MM.1S (cell line): ENCODE measurements around the gene CHMP1A.

Experiments
- DNase-seq: peaks from one replicate; pipeline ENCODE4 v3.0.0-alpha.2; 2015
- H2AFZ ChIP-seq: fragments of 300-600 bp; sonication (generic); 2 replicates; pipeline ENCODE4 v1.6.0; 2016; ENCODE audit warnings: antibody characterized with exemption, low read length
- H3F3A ChIP-seq: fragments of 300-600 bp; sonication (generic); 2 replicates; pipeline ENCODE4 v1.6.1; 2016; ENCODE audit warnings: mild to moderate bottlenecking, antibody characterized with exemption, low read length, moderate library complexity, mixed read lengths; ENCODE audit not compliant: insufficient read depth
- H3K27ac ChIP-seq: fragments of 300-600 bp; sonication (generic); 2 replicates; pipeline ENCODE4 v1.5.1; 2016; ENCODE audit warnings: mild to moderate bottlenecking, low read length
- H3K27me3 ChIP-seq: fragments of 300-600 bp; sonication (generic); replicated peaks from 2 replicates; pipeline ENCODE4 v1.6.0; 2016; ENCODE audit warnings: low read length; ENCODE audit not compliant: insufficient read depth
- H3K36me3 ChIP-seq: fragments of 300-600 bp; sonication (generic); replicated peaks from 2 replicates; pipeline ENCODE4 v1.6.1; 2016; ENCODE audit warnings: mild to moderate bottlenecking, low read length, mixed read lengths; ENCODE audit not compliant: insufficient read depth
- H3K4me1 ChIP-seq: fragments of 300-600 bp; sonication (generic); 2 replicates; pipeline ENCODE4 v1.6.1; 2016; ENCODE audit warnings: low read length, mixed read lengths
- H3K4me2 ChIP-seq: fragments of 300-600 bp; sonication (generic); 2 replicates; pipeline ENCODE4 v1.6.0; 2016; ENCODE audit warnings: low read depth, low read length
- H3K4me3 ChIP-seq: fragments of 300-600 bp; sonication (generic); 2 replicates; pipeline ENCODE4 v1.5.1; 2016; ENCODE audit warnings: low read length, mixed read lengths
- H3K79me2 ChIP-seq: fragments of 300-600 bp; sonication (generic); 2 replicates; pipeline ENCODE4 v1.6.1; 2016; ENCODE audit warnings: mixed run types, low read length, mixed read lengths
- H3K9ac ChIP-seq: fragments of 300-600 bp; sonication (generic); 2 replicates; pipeline ENCODE4 v1.6.1; 2016; ENCODE audit warnings: low read length, mixed read lengths
- H3K9me2 ChIP-seq: fragments of 300-600 bp; sonication (generic); replicated peaks from 2 replicates; pipeline ENCODE4 v1.6.1; 2016; ENCODE audit warnings: mild to moderate bottlenecking, low read length, mixed read lengths; ENCODE audit not compliant: insufficient read depth
- H3K9me3 ChIP-seq: fragments of 300-600 bp; sonication (generic); replicated peaks from 2 replicates; pipeline ENCODE4 v1.6.1; 2016; ENCODE audit warnings: mild to moderate bottlenecking, low read length, mixed read lengths; ENCODE audit not compliant: insufficient read depth
- H4K20me1 ChIP-seq: fragments of 300-600 bp; sonication (generic); 2 replicates; pipeline ENCODE4 v1.6.1; 2016; ENCODE audit warnings: mild to moderate bottlenecking, low read length, moderate library complexity, mixed read lengths; ENCODE audit not compliant: insufficient read depth
- EZH2 ChIP-seq: fragments of 300-600 bp; sonication (generic); optimal IDR thresholded peaks from 2 replicates; pipeline ENCODE3; 2017; ENCODE audit warnings: low read depth, mild to moderate bottlenecking, antibody characterized with exemption, low read length, mixed read lengths
- EZH2phosphoT487 ChIP-seq: fragments of 300-600 bp; sonication (generic); IDR thresholded peaks from 2 replicates; pipeline ENCODE4 v1.6.1; 2018; ENCODE audit warnings: antibody characterized with exemption, low read length
- TF ChIP-seq, protein P1 (sequence below): fragments of 300-600 bp; sonication (generic); IDR thresholded peaks from 2 replicates; pipeline ENCODE4 v1.5.1; 2016; ENCODE audit warnings: antibody characterized with exemption, low read length, mixed read lengths

Gene CHMP1A

DNA sequence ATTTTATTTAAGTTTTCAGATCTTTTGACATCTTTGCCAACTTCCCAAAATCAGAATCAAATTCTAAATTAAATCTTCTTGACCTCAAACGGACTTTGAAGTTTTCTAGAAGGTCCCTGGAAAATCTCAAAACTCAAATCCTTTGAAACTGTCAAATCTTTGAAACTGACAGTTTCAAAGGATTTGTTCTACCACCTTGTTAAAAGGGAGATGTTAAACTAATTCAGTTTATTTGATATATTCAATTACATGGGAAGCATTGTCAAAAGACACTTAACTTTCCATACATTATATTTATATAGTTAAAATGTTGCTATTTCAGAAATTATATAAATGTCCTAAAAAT, 47.4 kb downstream of the CHMP1A start:
- no peak for TF ChIP-seq EZH2
- TF ChIP-seq, protein P1, sequence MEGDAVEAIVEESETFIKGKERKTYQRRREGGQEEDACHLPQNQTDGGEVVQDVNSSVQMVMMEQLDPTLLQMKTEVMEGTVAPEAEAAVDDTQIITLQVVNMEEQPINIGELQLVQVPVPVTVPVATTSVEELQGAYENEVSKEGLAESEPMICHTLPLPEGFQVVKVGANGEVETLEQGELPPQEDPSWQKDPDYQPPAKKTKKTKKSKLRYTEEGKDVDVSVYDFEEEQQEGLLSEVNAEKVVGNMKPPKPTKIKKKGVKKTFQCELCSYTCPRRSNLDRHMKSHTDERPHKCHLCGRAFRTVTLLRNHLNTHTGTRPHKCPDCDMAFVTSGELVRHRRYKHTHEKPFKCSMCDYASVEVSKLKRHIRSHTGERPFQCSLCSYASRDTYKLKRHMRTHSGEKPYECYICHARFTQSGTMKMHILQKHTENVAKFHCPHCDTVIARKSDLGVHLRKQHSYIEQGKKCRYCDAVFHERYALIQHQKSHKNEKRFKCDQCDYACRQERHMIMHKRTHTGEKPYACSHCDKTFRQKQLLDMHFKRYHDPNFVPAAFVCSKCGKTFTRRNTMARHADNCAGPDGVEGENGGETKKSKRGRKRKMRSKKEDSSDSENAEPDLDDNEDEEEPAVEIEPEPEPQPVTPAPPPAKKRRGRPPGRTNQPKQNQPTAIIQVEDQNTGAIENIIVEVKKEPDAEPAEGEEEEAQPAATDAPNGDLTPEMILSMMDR, result no peak
- Histone ChIP-seq H3K4me1 (peaks cover 10% of the 10 kb centered on the region; the same call in 1 of the 2 replicates), H3K9me3 (no peaks in the 10 kb centered on the region), H3K4me3 (no peak overlapping the region), H3K9ac (no peak overlapping the region), H3K9me2 (no peaks in the 10 kb centered on the region), H4K20me1 (no peaks in the 10 kb centered on the region), H3K4me2 (no peak overlapping the region), H3F3A (no peaks in the 10 kb centered on the region), H3K79me2 (no peaks in the 10 kb centered on the region), H2AFZ (no peak overlapping the region), H3K27me3 (no peaks in the 10 kb centered on the region), H3K36me3 (no peaks in the 10 kb centered on the region), H3K27ac (no peak overlapping the region)
- DNase-seq, result no peak

DNA sequence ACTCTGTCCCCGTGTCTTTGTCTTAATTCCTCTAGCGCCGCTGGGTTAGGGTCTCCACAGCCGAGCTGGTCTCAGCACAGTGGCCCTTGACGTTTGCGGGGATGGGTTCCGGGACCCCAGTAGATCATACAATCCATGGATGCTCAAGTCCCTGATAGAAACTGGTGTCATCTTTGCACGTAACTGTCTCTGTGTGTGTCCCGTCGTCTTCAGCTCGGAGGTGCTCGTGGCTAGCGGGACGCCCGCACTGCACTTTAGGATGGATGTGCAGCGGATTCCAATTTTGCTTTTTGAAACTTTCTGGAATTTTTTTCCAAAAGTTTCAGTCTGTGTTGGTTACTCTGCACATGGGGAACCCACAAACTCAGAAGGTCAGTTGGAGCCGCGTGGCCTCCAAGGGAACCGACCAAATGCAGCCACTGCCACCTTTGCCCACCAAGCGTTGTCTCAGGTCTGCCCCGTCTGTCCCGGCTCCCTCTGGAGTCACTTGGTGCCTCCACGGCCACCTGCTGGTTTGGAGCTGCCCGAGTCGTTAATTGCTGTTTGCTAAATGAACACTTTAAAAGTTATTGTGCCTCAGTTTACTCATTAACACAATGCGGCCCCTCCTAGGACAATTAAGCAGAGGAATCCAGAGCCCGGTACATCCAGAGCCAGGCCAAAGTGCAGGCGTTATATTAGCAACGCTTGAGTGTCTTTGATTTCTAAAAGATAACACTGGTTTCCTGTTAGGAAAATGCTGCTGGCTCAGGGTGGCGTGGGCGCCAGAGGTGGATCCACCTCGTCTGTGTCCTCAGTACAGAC, 49.4 kb downstream of the CHMP1A start:
- no peaks in the 10 kb centered on the region for H3K9me2 ChIP-seq
- no peak overlapping the region for H2AFZ ChIP-seq
- no peaks in the 10 kb centered on the region for H3F3A ChIP-seq
- peaks cover 4% of the 10 kb centered on the region; the same call in 1 of the 2 replicates for H3K4me1 ChIP-seq
- no peaks in the 10 kb centered on the region for H3K79me2 ChIP-seq
- H3K27ac ChIP-seq, result no peak overlapping the region
- H3K27me3 ChIP-seq, result no peaks in the 10 kb centered on the region
- no peak overlapping the region for H3K4me3 ChIP-seq
- DNase-seq, result no peak
- TF ChIP-seq EZH2phosphoT487 (no peak), EZH2 (no peak)
- TF ChIP-seq, protein P1, result no peak
- no peaks in the 10 kb centered on the region for H3K9me3 ChIP-seq
- no peaks in the 10 kb centered on the region for H4K20me1 ChIP-seq
- H3K4me2 ChIP-seq, result no peak overlapping the region
- H3K36me3 ChIP-seq, result no peaks in the 10 kb centered on the region
- no peak overlapping the region for H3K9ac ChIP-seq

DNA sequence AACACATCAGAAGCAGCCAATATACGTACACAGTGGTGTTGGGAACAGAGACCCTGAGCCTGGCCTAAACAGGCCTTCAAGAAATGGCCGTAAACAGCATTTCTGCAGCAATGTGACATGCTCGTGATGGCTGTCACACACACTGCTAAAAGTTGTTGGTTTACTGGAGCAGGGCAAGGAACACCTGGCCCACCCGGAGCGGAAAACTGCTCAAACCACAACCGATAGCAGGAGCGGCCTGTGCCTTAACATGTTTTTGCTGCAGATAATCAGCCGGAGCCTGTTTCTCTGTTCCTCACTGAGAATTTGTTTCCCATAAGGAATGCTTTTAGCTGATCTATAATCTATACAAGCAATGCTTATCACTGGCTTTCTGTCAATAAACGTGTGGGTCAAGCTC, 50.1 kb downstream of the CHMP1A start:
- Histone ChIP-seq H3K9ac (no peak overlapping the region), H3K27me3 (no peaks in the 10 kb centered on the region), H3K4me1 (no peaks in the 10 kb centered on the region), H4K20me1 (no peaks in the 10 kb centered on the region), H3F3A (no peaks in the 10 kb centered on the region), H3K9me2 (no peaks in the 10 kb centered on the region), H2AFZ (no peak overlapping the region), H3K36me3 (no peaks in the 10 kb centered on the region), H3K4me2 (no peak overlapping the region), H3K4me3 (no peak overlapping the region), H3K9me3 (no peaks in the 10 kb centered on the region), H3K27ac (no peak overlapping the region), H3K79me2 (no peaks in the 10 kb centered on the region)
- TF ChIP-seq EZH2phosphoT487, result no peak
- no peak for DNase-seq

DNA sequence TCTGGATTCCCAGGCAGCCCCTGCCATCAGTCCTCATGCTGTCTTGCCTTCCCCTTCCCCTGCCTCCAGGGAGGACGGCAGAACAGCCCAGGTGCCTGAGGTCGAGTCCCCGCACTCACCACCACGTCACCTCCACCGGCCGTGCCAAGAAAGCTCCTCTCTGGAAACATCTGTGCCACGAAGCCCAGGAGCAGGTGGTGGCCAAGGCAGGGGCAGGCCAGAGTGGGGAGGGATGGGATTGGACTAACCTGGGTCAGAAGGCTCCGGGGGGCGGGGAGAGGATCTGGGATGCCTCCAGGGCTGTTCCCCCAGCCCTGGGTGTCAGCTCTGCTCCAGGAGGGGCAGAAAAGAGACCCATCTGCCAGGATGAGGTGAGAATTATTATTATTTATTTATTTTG, 51.5 kb downstream of the CHMP1A start:
- Histone ChIP-seq H3K9me2 (no peaks in the 10 kb centered on the region), H3K79me2 (no peaks in the 10 kb centered on the region), H3K4me3 (no peak overlapping the region), H3K4me1 (no peaks in the 10 kb centered on the region), H3K27me3 (no peaks in the 10 kb centered on the region), H3K36me3 (no peaks in the 10 kb centered on the region), H3F3A (no peaks in the 10 kb centered on the region), H2AFZ (no peak overlapping the region), H3K27ac (no peak overlapping the region), H3K9me3 (no peaks in the 10 kb centered on the region), H3K4me2 (no peak overlapping the region), H3K9ac (no peak overlapping the region), H4K20me1 (no peaks in the 10 kb centered on the region)
- no peak for DNase-seq
- TF ChIP-seq EZH2, result no peak
- TF ChIP-seq EZH2phosphoT487, result no peak
- TF ChIP-seq, protein P1, result no peak
